Activated B cell treated with CpG ODN at 0.5 μM for 24 hours (primary cell): ENCODE results near the gene SENP7. TPM values are rescaled to one million over a fixed set of nuclear protein-coding genes. Genes with fewer than 3 reads are reported as not detected.

Source experiments
- ATAC-seq: fragments of 200-7000 bp; cut with Tn5 transposase; one replicate; pipeline ENCODE4 v1.10.0; 2021; ENCODE audit warnings: low read depth, mild to moderate bottlenecking, moderate library complexity
- CTCF ChIA-PET: fragments of 350-600 bp; sonication (Branson Sonifier 250); formaldehyde crosslinking; loops from one replicate; lab custom pipeline; 2021; ENCODE audit warnings: antibody characterized with exemption; lab: Charles Lee
- POLR2A ChIA-PET: fragments of 350-600 bp; sonication (Branson Sonifier 250); formaldehyde crosslinking; loops from one replicate; lab custom pipeline; 2021; ENCODE audit warnings: antibody characterized with exemption; lab: Charles Lee
- DNase-seq: peaks from one replicate; pipeline ENCODE4 v3.0.0; 2022
- H3K27ac Mint-ChIP-seq: one replicate; pipeline ENCODE4 v1.8.0; 2020; ENCODE audit warnings: mixed read lengths
- H3K27me3 Mint-ChIP-seq: one replicate; pipeline ENCODE4 v1.8.0; 2021; ENCODE audit warnings: mixed read lengths
- H3K36me3 Mint-ChIP-seq: one replicate; pipeline ENCODE4 v1.8.0; 2021; ENCODE audit warnings: low read depth, mixed read lengths
- H3K4me1 Mint-ChIP-seq: one replicate; pipeline ENCODE4 v1.8.0; 2021; ENCODE audit warnings: mixed read lengths
- H3K4me3 Mint-ChIP-seq: one replicate; pipeline ENCODE4 v1.8.0; 2020; ENCODE audit warnings: mild to moderate bottlenecking, mixed read lengths
- H3K9me3 Mint-ChIP-seq: one replicate; pipeline ENCODE4 v1.8.0; 2020; ENCODE audit warnings: mixed read lengths
- CTCF ChIP-seq: fragments of 200-600 bp; IDR thresholded peaks from one replicate; pipeline ENCODE4 v1.8.0; 2022; ENCODE audit warnings: antibody characterized with exemption, mild to moderate bottlenecking
- intact Hi-C: fragments of 100-400 bp; cut with micrococcal nuclease; formaldehyde crosslinking; loops from one replicate; pipeline ENCODE4 v1.15.1; 2024
- total RNA-seq: library from RNA; stranded (reverse); gene quantifications from 2 replicates; pipeline ENCODE4 v1.2.3, GENCODE V29; 2022

The SENP7 gene
- total RNA-seq, 1 donor from 2014 or later: 22.1 TPM

DNA sequence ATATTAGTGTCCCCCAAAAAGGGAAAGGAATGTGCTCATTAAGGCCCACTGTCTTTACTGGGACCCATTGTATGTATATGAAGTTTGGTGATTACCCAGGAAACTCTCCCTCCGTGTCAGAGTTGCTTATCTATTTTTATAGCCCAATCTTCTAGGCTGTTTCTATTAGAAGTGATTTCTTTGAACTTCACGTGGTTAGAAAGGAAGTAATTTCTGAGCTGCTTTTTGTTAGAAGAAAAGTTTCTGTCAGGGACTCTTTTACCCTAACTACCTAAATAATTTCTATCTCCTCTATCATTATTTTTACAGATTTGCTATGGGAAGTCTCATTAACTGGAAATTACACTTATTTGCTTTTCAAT lies 17.7 kb upstream of the SENP7 start:
- ChIA-PET POLR2A (no interaction called here), CTCF (no interaction called here)
- H3K9me3 Mint-ChIP-seq: peaks cover 4% of the 10 kb centered on the region
- no peak for TF ChIP-seq CTCF
- no peak overlapping the region for H3K27ac Mint-ChIP-seq
- ATAC-seq: no peak
- H3K4me1 Mint-ChIP-seq: no peaks in the 10 kb centered on the region
- intact Hi-C loops: no loop called here
- no peaks in the 10 kb centered on the region for H3K36me3 Mint-ChIP-seq
- no peak overlapping the region for H3K4me3 Mint-ChIP-seq
- DNase-seq: no peak
- H3K27me3 Mint-ChIP-seq: peaks cover 4% of the 10 kb centered on the region

DNA sequence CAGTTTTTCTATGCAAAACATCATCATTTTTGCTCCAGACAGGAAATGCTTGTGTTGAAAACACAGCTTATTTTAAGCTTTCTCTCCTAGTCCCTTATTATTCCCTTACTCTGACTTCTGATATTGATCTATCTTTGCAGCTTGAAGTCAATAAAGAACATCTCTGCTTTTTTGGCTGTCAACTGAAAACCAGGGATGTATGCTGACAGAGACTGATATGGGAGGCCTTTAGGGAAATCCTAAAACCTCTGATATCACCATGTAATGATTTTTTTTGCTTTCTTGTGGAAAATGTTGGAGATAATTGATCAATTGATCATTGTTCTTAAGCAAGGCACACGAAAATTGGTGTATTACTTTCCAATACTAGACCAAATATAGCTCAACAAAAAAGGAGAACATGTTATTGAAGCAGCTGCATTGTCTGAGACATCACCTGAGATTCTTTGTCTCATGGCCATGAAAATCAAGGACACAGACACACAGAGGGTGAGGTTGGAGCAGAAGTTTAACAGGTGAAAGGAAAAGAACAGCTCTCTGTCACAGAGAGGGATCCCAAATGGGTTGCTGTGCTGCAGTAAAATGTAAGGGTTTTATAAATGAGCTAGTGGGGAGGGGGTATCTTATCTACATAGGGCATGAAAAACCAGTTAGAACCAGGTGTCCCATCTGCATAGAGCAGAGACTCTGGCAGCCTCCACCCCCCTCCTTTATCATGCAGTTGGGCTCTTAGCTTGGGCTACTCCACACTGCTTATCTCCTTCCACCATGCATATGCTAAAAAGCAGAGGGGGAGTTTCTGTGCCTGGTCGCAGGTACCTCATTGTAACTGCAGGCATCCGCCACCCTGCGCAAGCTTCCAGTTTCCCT lies 17.0 kb upstream of the SENP7 start:
- peaks cover 4% of the 10 kb centered on the region for H3K27me3 Mint-ChIP-seq
- ChIA-PET POLR2A (no interaction called here), CTCF (no interaction called here)
- ATAC-seq (no peak), DNase-seq (no peak)
- H3K9me3 Mint-ChIP-seq: peaks cover 4% of the 10 kb centered on the region
- no peak overlapping the region for H3K27ac Mint-ChIP-seq
- intact Hi-C loops: no loop called here
- H3K4me1 Mint-ChIP-seq: no peaks in the 10 kb centered on the region
- H3K4me3 Mint-ChIP-seq: no peak overlapping the region
- TF ChIP-seq CTCF: no peak
- no peaks in the 10 kb centered on the region for H3K36me3 Mint-ChIP-seq

DNA sequence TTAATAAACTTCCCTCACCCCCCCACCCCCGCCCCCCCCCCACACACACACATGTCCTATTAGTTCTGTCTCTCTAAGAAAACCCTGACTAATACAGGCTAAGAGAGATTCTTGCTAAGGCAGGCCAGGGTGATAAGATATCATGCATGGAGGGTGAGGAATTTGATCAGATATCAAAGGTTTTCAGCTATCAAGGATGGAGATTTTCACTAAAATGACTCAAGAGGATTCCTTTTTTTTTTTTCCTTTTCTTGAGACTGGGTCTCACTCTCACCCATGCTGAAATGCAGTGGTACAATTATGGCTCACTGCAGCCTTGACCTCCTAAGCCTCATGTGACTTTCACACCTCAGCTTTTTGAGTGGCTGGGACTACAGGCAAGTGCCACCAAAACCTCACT lies 14.9 kb upstream of the SENP7 start:
- DNase-seq (no peak), ATAC-seq (no peak)
- Mint-ChIP-seq H3K4me3 (no peak overlapping the region), H3K27ac (no peak overlapping the region), H3K9me3 (peaks cover 4% of the 10 kb centered on the region), H3K4me1 (no peaks in the 10 kb centered on the region), H3K36me3 (no peaks in the 10 kb centered on the region), H3K27me3 (peaks cover under 1% of the 10 kb centered on the region)
- intact Hi-C loops: no loop called here
- ChIA-PET POLR2A (no interaction called here), CTCF (interaction anchor here (0.6 kb wide), 1 partner anchor 109 kb away, joined by 4 read pairs; no protein-coding TSS in a partner anchor)
- no peak for TF ChIP-seq CTCF

- ATAC-seq (no peak), DNase-seq (no peak)
- Mint-ChIP-seq H3K27ac (no peak overlapping the region), H3K27me3 (no peaks in the 10 kb centered on the region), H3K9me3 (peaks cover 4% of the 10 kb centered on the region), H3K4me3 (no peak overlapping the region), H3K36me3 (no peaks in the 10 kb centered on the region), H3K4me1 (no peaks in the 10 kb centered on the region)
- ChIA-PET CTCF (interaction anchor here (0.6 kb wide), 1 partner anchor 110 kb away, joined by 4 read pairs; no protein-coding TSS in a partner anchor), POLR2A (no interaction called here)
- TF ChIP-seq CTCF: no peak
- intact Hi-C loops: no loop called here
Observed at GRCh38 chr3:101527441-101527840, 14.4 kb upstream of the SENP7 start.

DNA sequence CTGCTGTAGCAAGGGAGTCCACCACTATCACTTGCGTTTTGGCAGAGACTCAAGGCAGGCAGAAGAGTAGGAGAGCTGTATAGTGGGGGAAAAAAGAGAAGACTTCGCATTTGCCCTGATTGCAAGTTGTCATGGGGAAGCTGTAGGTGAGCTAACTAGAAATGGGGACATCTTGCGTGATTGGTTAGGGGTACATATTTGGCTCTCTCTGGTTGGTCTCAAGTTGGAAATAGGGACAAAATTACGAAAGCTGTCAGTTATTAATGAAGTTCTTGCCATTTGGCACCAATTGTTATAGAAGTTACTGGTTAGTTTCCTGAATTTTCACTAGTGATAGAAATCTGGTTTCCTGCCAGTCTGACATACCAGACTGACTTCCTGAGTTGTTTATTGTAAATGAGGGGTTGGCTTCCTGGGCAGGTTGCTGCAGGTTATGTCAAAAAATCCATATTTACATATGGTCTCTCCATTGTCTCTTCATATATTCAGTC lies 8.2 kb upstream of the SENP7 start:
- no peak overlapping the region for H3K4me3 Mint-ChIP-seq
- H3K27me3 Mint-ChIP-seq: no peaks in the 10 kb centered on the region
- TF ChIP-seq CTCF: no peak
- no peak overlapping the region for H3K27ac Mint-ChIP-seq
- no peaks in the 10 kb centered on the region for H3K9me3 Mint-ChIP-seq
- H3K36me3 Mint-ChIP-seq: no peaks in the 10 kb centered on the region
- peaks cover 4% of the 10 kb centered on the region for H3K4me1 Mint-ChIP-seq
- DNase-seq: no peak
- no peak for ATAC-seq
- ChIA-PET POLR2A (no interaction called here), CTCF (interaction anchor here (1.2 kb wide), 1 partner anchor 12 kb away, joined by 3 read pairs; no protein-coding TSS in a partner anchor)
- intact Hi-C loops: no loop called here
